AG08396 (cell line): ENCODE measurements around the gene EFCAB12.
A peak's percentile ranks its signal among the peaks of the same experiment; 100 is the strongest.
"Not testable (repeated sequence)": the region's sequence is repeated elsewhere in the genome, so short reads cannot be mapped to it uniquely, and the experiment has no call there.

Experiments used
- DNase-seq: peaks from one replicate; pipeline ENCODE4 v3.0.0; 2012; ENCODE audit warnings: low spot score, mixed read lengths

Gene EFCAB12

GRCh38 chr3:129392106-129392887, 36.1 kb downstream of the EFCAB12 start:
- DNase-seq = not testable (repeated sequence)

GRCh38 chr3:129391583-129391982, 36.9 kb downstream of the EFCAB12 start:
- DNase-seq = not testable (repeated sequence)

GRCh38 chr3:129389572-129389937, 38.9 kb downstream of the EFCAB12 start:
- no peak for DNase-seq

- DNase-seq = not testable (repeated sequence)
Observed at GRCh38 chr3:129388791-129389571, 39.5 kb downstream of the EFCAB12 start.

GRCh38 chr3:129387487-129387886, 40.9 kb downstream of the EFCAB12 start:
- DNase-seq = no peak

GRCh38 chr3:129386984-129387383, 41.5 kb downstream of the EFCAB12 start:
- no peak for DNase-seq

- DNase-seq = not testable (repeated sequence)
Observed at GRCh38 chr3:129385507-129385906, 42.9 kb downstream of the EFCAB12 start.

- no peak for DNase-seq
Observed at GRCh38 chr3:129384594-129385323, 43.7 kb downstream of the EFCAB12 start.

GRCh38 chr3:129384103-129384502, 44.3 kb downstream of the EFCAB12 start:
- not testable (repeated sequence) for DNase-seq

GRCh38 chr3:129383292-129383860, 45.1 kb downstream of the EFCAB12 start:
- DNase-seq = peak; percentile 83

- no peak for DNase-seq
Observed at GRCh38 chr3:129382366-129382765, 46.1 kb downstream of the EFCAB12 start.

GRCh38 chr3:129379582-129380358, 48.7 kb downstream of the EFCAB12 start:
- no peak for DNase-seq

GRCh38 chr3:129378949-129379348, 49.5 kb downstream of the EFCAB12 start:
- DNase-seq = no peak

GRCh38 chr3:129377615-129378014, 50.8 kb downstream of the EFCAB12 start:
- DNase-seq = no peak

GRCh38 chr3:129375099-129375498, 53.3 kb downstream of the EFCAB12 start:
- DNase-seq = no peak

- DNase-seq = no peak
Observed at GRCh38 chr3:129371041-129371826, 57.2 kb downstream of the EFCAB12 start.

GRCh38 chr3:129370248-129370964, 58.0 kb downstream of the EFCAB12 start:
- no peak for DNase-seq

- no peak for DNase-seq
Observed at GRCh38 chr3:129369711-129370110, 58.7 kb downstream of the EFCAB12 start.

- DNase-seq = no peak
Observed at GRCh38 chr3:129367821-129368220, 60.6 kb downstream of the EFCAB12 start.

GRCh38 chr3:129366312-129366831, 62.1 kb downstream of the EFCAB12 start:
- no peak for DNase-seq
